ENCODE data around the gene FBXO10. TPM values are rescaled to one million over a fixed set of nuclear protein-coding genes. Genes with fewer than 3 reads are reported as not detected.

The FBXO10 gene
- total and polyA plus RNA-seq, 2 of the 4 experiments (the other 2 are of a cell fraction) = 6.6 to 6.7 TPM

DNA sequence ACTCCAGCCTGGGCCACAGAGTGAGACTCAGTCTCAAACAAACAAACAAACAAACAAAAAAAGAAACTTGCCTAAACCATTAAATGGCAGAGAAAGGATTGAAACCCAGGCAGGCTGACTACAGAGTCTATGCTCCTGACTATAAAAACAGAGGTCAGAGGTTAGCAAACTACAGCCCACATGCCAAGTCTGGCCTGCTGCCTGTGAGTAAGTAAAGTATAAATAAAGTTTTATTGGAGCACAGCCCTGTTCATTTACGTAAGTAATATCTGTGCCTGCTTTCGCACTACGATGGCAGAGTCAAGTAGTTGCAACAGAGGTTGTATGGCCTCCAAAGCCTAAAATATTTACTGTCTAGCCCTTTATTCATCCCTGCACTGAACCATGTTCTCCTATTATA, 78.9 kb downstream of the FBXO10 start:
- ATAC-seq (ENCODE audit: low read depth) = no peak
- Histone ChIP-seq H4K5ac (ENCODE audit: low read depth, low read length) (no peak overlapping the region), H3K9me3 (ENCODE audit: control insufficient read depth, insufficient read depth, low read length) (no peaks in the 10 kb centered on the region), H2BK15ac (ENCODE audit: low read depth, low read length) (no peak overlapping the region), H2BK20ac (ENCODE audit: low read depth, low read length) (no peak overlapping the region), H2AK9ac (replicated peaks; ENCODE audit: low read depth, low read length, poor library complexity) (no peak overlapping the region), H4K91ac (ENCODE audit: insufficient read depth, low read depth, low read length) (no peak overlapping the region), H2BK5ac (ENCODE audit: low read depth, low read length, poor library complexity, severe bottlenecking) (no peak overlapping the region), H3K79me1 (ENCODE audit: low read depth in 1 of 2, low read length in 2 of 2) (peaks cover 14 to 18% of the 10 kb centered on the region in 2 experiments), H3K4me2 (ENCODE audit: low read depth, low read length) (no peak overlapping the region), H3K4me1 (ENCODE audit: control insufficient read depth, insufficient read depth, low read length) (no peaks in the 10 kb centered on the region), H3K36me3 (ENCODE audit: control insufficient read depth, insufficient read depth, low read length) (peaks cover 71% of the 10 kb centered on the region), H3K4ac (ENCODE audit: low read depth, low read length) (no peak overlapping the region), H3K56ac (ENCODE audit: extremely low read depth, insufficient read depth, low read length) (no peak overlapping the region), H2AFZ (replicated peaks; ENCODE audit: low read length, poor library complexity) (no peak overlapping the region), H3K23ac (ENCODE audit: low read depth, low read length) (no peak overlapping the region), H4K8ac (ENCODE audit: low read depth in 2 of 2, low read length in 2 of 2) (no peak overlapping the region), H2BK120ac (ENCODE audit: low read depth, low read length) (no peak overlapping the region), H3K9ac (ENCODE audit: low read depth, low read length) (no peak overlapping the region), H3K27ac (ENCODE audit: insufficient read depth, low read length) (no peak overlapping the region), H3K4me3 (ENCODE audit: insufficient read depth, low read depth, low read length) (no peak overlapping the region), H3K18ac (ENCODE audit: low read depth, low read length) (no peak overlapping the region), H3K14ac (replicated peaks; ENCODE audit: low read depth, low read length) (no peak overlapping the region), H3K9me1 (ENCODE audit: insufficient read depth, low read length) (peaks cover 4% of the 10 kb centered on the region), H4K20me1 (ENCODE audit: insufficient read depth, low read length) (no peaks in the 10 kb centered on the region; the same call in 1 of the 2 replicates), H3K27me3 (ENCODE audit: control insufficient read depth, insufficient read depth, low read length) (no peaks in the 10 kb centered on the region), H2AK5ac (ENCODE audit: low read depth, low read length) (no peak overlapping the region)
- ChIA-PET CTCF (interaction anchor here (0.5 kb wide), 1 partner anchor 31 kb away, joined by 3 read pairs; no protein-coding TSS in a partner anchor), POLR2A (ENCODE audit: unreplicated experiment) (no interaction called here)
- TF ChIP-seq, protein P1, sequence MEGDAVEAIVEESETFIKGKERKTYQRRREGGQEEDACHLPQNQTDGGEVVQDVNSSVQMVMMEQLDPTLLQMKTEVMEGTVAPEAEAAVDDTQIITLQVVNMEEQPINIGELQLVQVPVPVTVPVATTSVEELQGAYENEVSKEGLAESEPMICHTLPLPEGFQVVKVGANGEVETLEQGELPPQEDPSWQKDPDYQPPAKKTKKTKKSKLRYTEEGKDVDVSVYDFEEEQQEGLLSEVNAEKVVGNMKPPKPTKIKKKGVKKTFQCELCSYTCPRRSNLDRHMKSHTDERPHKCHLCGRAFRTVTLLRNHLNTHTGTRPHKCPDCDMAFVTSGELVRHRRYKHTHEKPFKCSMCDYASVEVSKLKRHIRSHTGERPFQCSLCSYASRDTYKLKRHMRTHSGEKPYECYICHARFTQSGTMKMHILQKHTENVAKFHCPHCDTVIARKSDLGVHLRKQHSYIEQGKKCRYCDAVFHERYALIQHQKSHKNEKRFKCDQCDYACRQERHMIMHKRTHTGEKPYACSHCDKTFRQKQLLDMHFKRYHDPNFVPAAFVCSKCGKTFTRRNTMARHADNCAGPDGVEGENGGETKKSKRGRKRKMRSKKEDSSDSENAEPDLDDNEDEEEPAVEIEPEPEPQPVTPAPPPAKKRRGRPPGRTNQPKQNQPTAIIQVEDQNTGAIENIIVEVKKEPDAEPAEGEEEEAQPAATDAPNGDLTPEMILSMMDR (conservative IDR thresholded peaks at IDR 0.05; ENCODE audit: low read depth, low read length) = no peak
- TF ChIP-seq FOS (IDR thresholded peaks at IDR 0.05; ENCODE audit: low read depth, low read length) (no peak), RAD21 (IDR thresholded peaks at IDR 0.05; ENCODE audit: low read length) (no peak), RFX5 (IDR thresholded peaks at IDR 0.05; ENCODE audit: low read depth, low read length) (no peak), MXI1 (IDR thresholded peaks at IDR 0.05; ENCODE audit: borderline replicate concordance, low read depth, low read length) (no peak)
- TF ChIP-seq, protein P2, sequence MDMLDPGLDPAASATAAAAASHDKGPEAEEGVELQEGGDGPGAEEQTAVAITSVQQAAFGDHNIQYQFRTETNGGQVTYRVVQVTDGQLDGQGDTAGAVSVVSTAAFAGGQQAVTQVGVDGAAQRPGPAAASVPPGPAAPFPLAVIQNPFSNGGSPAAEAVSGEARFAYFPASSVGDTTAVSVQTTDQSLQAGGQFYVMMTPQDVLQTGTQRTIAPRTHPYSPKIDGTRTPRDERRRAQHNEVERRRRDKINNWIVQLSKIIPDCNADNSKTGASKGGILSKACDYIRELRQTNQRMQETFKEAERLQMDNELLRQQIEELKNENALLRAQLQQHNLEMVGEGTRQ (IDR thresholded peaks at IDR 0.05; ENCODE audit: low read depth, low read length) = no peak
- dilution Hi-C loops (cut with HindIII; ENCODE audit: low sequenced_read_pairs, unreplicated experiment) = no loop called here
- BruUV-seq (replicated peaks) = no TSS peak
- in situ Hi-C loops (cut with MboI; ENCODE audit: low sequenced_read_pairs) = loop anchor here (25.0 kb wide), 2 partner anchors 565 to 865 kb away; partner anchors contain the start of gene SHB
- intact Hi-C loops (cut with micrococcal nuclease) = no loop called here
- DNase-seq = no peak
- WGBS, 2 experiments (ENCODE audit: extremely low coverage in 2 of 2, insufficient read length in 1 of 2) = no CpG with 5 or more reads among the region's 3 CpGs

All from IMR-90 (cell line).